OCI-LY7 (cell line): ENCODE results near the gene CCDC85A. TPM values are rescaled to one million over a fixed set of nuclear protein-coding genes. Genes with fewer than 3 reads are reported as not detected.

Source experiments
- BruUV-seq: library from RNA; stranded (reverse); fragments of 400-500 nt; replicated peaks from 2 replicates; lab custom pipeline; 2021; lab: Mats Ljungman, UMichigan
- CTCF ChIA-PET: fragments of 300-600 bp; sonication (Branson Sonifier 250); formaldehyde crosslinking; loops from one replicate; lab custom pipeline; 2022; ENCODE audit warnings: antibody characterized with exemption; ENCODE audit not compliant: unreplicated experiment; lab: Charles Lee
- POLR2A ChIA-PET: fragments of 300-600 bp; sonication (Branson Sonifier 250); formaldehyde crosslinking; loops from one replicate; lab custom pipeline; 2022; ENCODE audit warnings: antibody characterized with exemption; lab: Charles Lee
- DNase-seq: peaks from one replicate; pipeline ENCODE4 v3.0.0-alpha.2; 2015; ENCODE audit warnings: low spot score
- H2AFZ ChIP-seq: fragments of 200-600 bp; sonication (generic), shearing (Covaris generic); 2 replicates; pipeline ENCODE4 v1.6.1; 2014; ENCODE audit warnings: mild to moderate bottlenecking, antibody characterized with exemption, low read length, moderate library complexity
- H3K27ac ChIP-seq: fragments of 200-600 bp; sonication (generic); 2 replicates; pipeline ENCODE4 v1.5.1; 2014; ENCODE audit warnings: mixed run types, low read depth, mild to moderate bottlenecking, moderate library complexity, low read length, inconsistent platforms; ENCODE audit not compliant: poor library complexity, severe bottlenecking
- H3K36me3 ChIP-seq: fragments of 200-600 bp; sonication (generic); 2 replicates; pipeline ENCODE4 v1.6.1; 2014; ENCODE audit warnings: mild to moderate bottlenecking, antibody characterized with exemption, low read length, moderate library complexity, mixed read lengths; ENCODE audit not compliant: insufficient read depth
- H3K4me1 ChIP-seq: fragments of 200-600 bp; sonication (generic); 2 replicates; pipeline ENCODE4 v1.5.1; 2014; ENCODE audit warnings: mild to moderate bottlenecking, low read length; ENCODE audit not compliant: insufficient read depth, poor library complexity, severe bottlenecking
- H3K4me2 ChIP-seq: fragments of 200-600 bp; sonication (generic); 2 replicates; pipeline ENCODE4 v1.6.1; 2014; ENCODE audit warnings: mild to moderate bottlenecking, low read length
- H3K4me3 ChIP-seq: fragments of 200-600 bp; sonication (generic); 2 replicates; pipeline ENCODE4 v1.5.1; 2014; ENCODE audit warnings: mild to moderate bottlenecking, low read depth, low read length; ENCODE audit not compliant: poor library complexity, severe bottlenecking
- H3K79me2 ChIP-seq: fragments of 200-600 bp; sonication (generic); 2 replicates; pipeline ENCODE4 v1.6.1; 2016; ENCODE audit warnings: low read depth, mild to moderate bottlenecking, low read length, moderate library complexity, mixed read lengths; ENCODE audit not compliant: insufficient read depth
- H3K9me2 ChIP-seq: fragments of 200-600 bp; sonication (generic); 2 replicates; pipeline ENCODE4 v1.6.1; 2016; ENCODE audit warnings: mild to moderate bottlenecking, low read length, mixed read lengths; ENCODE audit not compliant: insufficient read depth
- H3K9me3 ChIP-seq: fragments of 200-600 bp; sonication (generic); 2 replicates; pipeline ENCODE4 v1.6.1; 2014; ENCODE audit warnings: mild to moderate bottlenecking, mixed run types, low read length, mixed read lengths
- H4K20me1 ChIP-seq: fragments of 200-600 bp; sonication (generic); 2 replicates; pipeline ENCODE4 v1.6.1; 2014; ENCODE audit warnings: mild to moderate bottlenecking, antibody characterized with exemption, low read length, moderate library complexity, mixed read lengths; ENCODE audit not compliant: insufficient read depth
- EZH2phosphoT487 ChIP-seq: fragments of 200-600 bp; sonication (generic); IDR thresholded peaks from 2 replicates; pipeline ENCODE4 v1.6.1; 2018; ENCODE audit warnings: low read depth, borderline replicate concordance, mild to moderate bottlenecking, mixed run types, antibody characterized with exemption, low read length, moderate library complexity, mixed read lengths
- intact Hi-C: fragments of 100-400 bp; cut with micrococcal nuclease; formaldehyde crosslinking; loops from one replicate; pipeline ENCODE4 v1.10.0; 2022; ENCODE audit not compliant: unreplicated experiment
- total RNA-seq, 2 experiments: library from RNA; depleted of rRNA in 1 of 2; stranded (reverse); fragments of >200 nt in 1 of 2; shearing (Covaris generic) in 1 of 2; gene quantifications; 2 replicates each; pipeline ENCODE4 v1.2.3, GENCODE V29; 2014 to 2022
- TF ChIP-seq, protein P1 (sequence below): fragments of 200-600 bp; sonication (generic); conservative IDR thresholded peaks from 2 replicates; pipeline ENCODE4 v1.5.1; 2014; ENCODE audit warnings: mild to moderate bottlenecking, antibody characterized with exemption, low read length, moderate library complexity, mixed read lengths

CCDC85A gene
- total RNA-seq, 2 experiments from 2014 or later: not detected

DNA sequence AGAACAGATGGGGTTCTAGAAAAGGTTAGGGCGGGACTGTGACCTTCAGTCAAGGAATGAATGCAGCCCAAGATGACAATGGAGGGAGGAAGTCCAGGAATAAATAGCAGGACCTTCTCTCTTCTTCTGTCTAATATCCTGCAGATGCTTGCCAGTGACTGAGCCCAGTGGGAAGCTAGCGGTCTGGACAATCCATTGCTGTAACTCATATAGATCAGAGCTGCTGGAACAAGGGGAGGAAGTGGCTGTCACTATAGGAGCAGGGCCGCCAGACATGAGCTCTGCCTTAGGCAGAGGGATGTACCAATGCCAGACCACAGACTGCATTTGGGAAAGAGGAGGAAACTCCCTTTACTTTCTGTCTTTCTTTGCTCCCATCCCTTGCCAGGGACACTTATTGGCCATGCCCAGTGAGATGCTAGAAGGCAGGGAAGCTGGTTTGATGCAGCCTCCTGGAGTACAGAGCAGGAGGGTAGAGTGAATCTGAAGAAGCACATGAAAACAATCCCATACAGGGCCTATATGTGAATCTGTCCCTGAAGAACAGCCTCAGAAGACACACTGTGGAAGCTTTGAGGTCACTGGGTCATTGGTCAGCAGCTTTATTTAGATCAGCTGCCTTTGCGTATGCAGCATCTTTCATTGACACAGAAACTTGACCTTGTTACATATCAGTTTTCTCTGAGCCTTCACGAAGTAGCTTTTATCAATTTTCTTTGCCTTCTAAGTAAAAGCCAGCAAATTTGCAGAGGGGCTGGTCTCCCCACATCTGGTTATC is 65.4 kb downstream of the CCDC85A start:
- no peak overlapping the region for H3K4me2 ChIP-seq
- H3K9me3 ChIP-seq: no peaks in the 10 kb centered on the region
- DNase-seq: no peak
- H3K27ac ChIP-seq: no peak overlapping the region
- BruUV-seq: no TSS peak
- H3K36me3 ChIP-seq: no peaks in the 10 kb centered on the region
- TF ChIP-seq EZH2phosphoT487: no peak
- TF ChIP-seq, protein P1, sequence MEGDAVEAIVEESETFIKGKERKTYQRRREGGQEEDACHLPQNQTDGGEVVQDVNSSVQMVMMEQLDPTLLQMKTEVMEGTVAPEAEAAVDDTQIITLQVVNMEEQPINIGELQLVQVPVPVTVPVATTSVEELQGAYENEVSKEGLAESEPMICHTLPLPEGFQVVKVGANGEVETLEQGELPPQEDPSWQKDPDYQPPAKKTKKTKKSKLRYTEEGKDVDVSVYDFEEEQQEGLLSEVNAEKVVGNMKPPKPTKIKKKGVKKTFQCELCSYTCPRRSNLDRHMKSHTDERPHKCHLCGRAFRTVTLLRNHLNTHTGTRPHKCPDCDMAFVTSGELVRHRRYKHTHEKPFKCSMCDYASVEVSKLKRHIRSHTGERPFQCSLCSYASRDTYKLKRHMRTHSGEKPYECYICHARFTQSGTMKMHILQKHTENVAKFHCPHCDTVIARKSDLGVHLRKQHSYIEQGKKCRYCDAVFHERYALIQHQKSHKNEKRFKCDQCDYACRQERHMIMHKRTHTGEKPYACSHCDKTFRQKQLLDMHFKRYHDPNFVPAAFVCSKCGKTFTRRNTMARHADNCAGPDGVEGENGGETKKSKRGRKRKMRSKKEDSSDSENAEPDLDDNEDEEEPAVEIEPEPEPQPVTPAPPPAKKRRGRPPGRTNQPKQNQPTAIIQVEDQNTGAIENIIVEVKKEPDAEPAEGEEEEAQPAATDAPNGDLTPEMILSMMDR: no peak
- no peaks in the 10 kb centered on the region for H4K20me1 ChIP-seq
- no peaks in the 10 kb centered on the region for H3K9me2 ChIP-seq
- ChIA-PET CTCF (no interaction called here), POLR2A (interaction anchor here (1.1 kb wide), 1 partner anchor 32 kb away, joined by 3 read pairs; no protein-coding TSS in a partner anchor)
- H3K79me2 ChIP-seq: no peaks in the 10 kb centered on the region
- H2AFZ ChIP-seq: no peak overlapping the region
- intact Hi-C loops: no loop called here
- H3K4me3 ChIP-seq: no peak overlapping the region
- H3K4me1 ChIP-seq: no peaks in the 10 kb centered on the region

DNA sequence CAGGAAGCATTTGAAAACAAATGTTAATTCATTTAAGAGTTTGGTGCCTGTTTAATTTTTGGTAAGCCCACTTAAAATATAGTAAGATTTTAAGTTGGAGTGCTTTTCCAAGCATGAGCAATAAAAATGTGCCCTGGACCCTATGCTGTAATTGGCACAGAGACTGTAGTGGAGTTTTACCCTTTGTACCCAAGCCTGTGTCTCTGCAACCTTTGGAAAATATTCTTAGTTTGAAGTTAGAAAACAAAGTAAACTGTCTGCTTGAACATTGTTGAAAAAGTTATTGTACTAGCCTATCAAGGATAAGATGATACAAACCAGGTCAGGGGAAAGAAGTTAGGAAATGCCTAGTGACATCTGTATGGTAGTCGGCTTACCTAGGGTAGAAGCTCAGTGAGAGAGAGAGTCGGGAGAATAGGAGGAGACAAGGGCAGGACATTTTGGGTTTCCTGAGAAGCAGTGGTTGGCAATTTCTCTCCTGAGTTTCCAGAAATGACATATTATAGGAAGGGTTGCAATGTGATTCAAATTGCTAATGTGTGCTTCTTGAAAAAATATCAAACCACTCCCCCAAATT is 66.5 kb downstream of the CCDC85A start:
- TF ChIP-seq, protein P1: no peak
- TF ChIP-seq EZH2phosphoT487: no peak
- Histone ChIP-seq H2AFZ (no peak overlapping the region), H3K36me3 (no peaks in the 10 kb centered on the region), H3K4me3 (no peak overlapping the region), H3K9me3 (no peaks in the 10 kb centered on the region), H3K27ac (no peak overlapping the region), H3K79me2 (no peaks in the 10 kb centered on the region), H3K4me2 (no peak overlapping the region), H3K9me2 (no peaks in the 10 kb centered on the region), H3K4me1 (no peaks in the 10 kb centered on the region), H4K20me1 (no peaks in the 10 kb centered on the region)
- intact Hi-C loops: no loop called here
- DNase-seq: no peak
- no TSS peak for BruUV-seq
- ChIA-PET CTCF (no interaction called here), POLR2A (interaction anchor here (0.7 to 1.1 kb wide), 2 partner anchors 31 to 271 kb away, joined by 3 read pairs; no protein-coding TSS in a partner anchor)

DNA sequence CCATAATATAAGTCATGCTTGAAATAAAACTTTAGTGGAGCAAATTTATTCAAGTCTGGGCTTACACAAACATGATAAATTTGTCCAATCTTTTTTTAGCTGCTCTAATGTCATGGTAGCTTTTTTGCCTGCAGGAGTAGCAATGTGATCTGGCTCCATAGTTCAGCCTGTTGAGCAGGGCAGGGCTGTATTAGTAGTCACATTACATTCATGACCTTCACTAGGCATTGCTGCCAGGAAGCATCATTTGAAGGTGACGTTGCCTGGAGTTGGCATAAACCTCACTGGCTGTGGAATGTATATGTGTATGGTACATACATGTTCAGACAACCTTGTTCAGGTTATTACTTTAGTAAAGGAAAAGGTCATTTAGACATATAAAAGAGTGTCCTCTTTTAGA is 76.6 kb downstream of the CCDC85A start:
- Histone ChIP-seq H3K4me1 (no peaks in the 10 kb centered on the region), H3K79me2 (no peaks in the 10 kb centered on the region), H2AFZ (no peak overlapping the region), H4K20me1 (no peaks in the 10 kb centered on the region), H3K4me2 (no peak overlapping the region), H3K4me3 (no peak overlapping the region), H3K9me2 (no peaks in the 10 kb centered on the region), H3K9me3 (no peaks in the 10 kb centered on the region), H3K27ac (no peak overlapping the region), H3K36me3 (no peaks in the 10 kb centered on the region)
- CTCF ChIA-PET: no interaction called here
- DNase-seq: no peak
- BruUV-seq: no TSS peak
- intact Hi-C loops: no loop called here
- TF ChIP-seq, protein P1: no peak
- POLR2A ChIA-PET: no interaction called here
